AML-193 (cell line): ENCODE measurements around the gene GOLGA6C.
"Not testable (repeated sequence)": the region's sequence is repeated elsewhere in the genome, so short reads cannot be mapped to it uniquely, and the experiment has no call there.

Experiments
- DNase-seq, 2 experiments: peaks; one replicate each; lab custom pipeline; 2025; lab: John Stamatoyannopoulos, UW

Gene GOLGA6C

DNA sequence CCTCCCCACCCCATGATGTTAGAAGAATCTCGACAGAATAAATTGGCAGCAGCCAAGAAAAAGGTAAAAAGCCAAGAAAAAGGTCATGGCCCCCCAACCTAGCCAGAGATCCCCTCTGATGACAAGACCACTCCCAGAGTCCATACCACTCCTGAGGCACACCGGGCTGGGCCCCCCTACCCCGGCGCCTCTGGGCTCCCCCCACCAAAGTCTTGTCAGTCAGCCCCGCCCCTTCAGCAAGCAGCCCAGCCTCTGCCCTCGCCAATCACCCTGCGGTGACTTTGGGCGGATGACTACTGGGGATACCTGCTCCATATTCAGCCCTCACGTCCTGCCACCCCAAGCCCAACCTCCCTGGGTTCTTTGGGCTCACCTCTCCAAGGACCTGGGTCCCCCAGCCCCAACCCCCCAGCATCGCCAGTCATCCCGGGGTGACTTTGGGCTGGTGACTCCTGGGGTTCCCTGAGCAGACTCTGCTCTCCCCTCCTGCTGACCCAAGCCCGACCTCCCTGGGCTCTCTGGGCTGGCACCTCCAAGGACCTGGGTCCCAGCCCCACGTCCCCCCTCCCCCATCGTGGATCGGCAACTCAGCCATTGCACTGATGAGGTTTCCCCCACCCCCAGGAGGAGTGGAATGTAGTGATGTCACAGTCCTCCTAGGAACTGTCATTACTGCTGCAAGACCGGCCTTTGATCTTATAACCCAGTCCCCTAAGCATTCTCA lies 648 bp downstream of the GOLGA6C start:
- DNase-seq: not testable (repeated sequence)

DNA sequence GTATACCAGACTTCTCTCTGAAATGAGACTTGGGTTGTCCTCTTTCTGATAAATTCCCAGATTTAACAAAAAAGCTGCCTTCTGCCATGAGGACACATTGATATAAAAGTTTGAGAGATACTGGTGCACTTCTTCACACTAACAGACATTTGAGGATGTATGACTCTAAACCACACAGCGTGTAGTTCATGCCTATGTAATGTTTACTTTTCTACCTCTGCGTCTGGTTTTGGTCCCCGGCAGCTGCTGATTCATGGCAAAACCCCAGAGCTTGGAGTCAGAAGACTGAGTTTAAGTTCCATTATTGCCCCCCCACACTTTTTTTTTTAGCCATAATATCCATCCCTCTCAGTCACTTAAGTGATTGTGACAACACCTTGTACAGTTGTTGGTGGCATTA lies 1.7 kb downstream of the GOLGA6C start:
- DNase-seq: not testable (repeated sequence)

DNA sequence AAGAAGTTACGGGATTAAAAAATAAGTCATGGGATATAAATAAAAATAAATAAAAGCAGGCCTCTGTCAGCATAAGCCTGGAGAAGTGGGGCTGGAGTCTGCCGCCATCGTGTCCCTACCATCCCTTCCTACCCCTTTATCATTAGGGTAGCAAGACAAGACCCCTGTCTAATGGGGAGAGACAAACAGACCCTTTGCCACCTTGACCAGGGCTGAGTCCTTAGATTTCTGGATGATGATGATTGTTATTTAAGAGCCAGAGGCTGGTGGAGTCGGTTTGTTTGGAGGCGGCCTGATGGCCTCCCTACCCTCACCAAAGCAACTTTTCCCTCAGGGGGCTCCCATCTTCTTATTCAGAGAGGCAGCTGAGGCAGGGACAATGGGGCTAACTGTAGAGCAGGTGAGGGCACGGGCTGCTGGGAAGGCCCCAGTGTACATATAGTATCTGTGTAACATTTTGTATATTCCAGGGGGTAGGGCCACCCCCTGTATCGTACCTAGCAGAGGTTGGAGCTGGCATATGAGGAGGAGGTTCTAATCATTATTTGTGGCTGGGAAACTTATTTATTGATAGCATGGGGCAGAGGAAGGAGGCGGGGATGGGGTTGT lies 15.7 kb downstream of the GOLGA6C start:
- DNase-seq: not testable (repeated sequence)

DNA sequence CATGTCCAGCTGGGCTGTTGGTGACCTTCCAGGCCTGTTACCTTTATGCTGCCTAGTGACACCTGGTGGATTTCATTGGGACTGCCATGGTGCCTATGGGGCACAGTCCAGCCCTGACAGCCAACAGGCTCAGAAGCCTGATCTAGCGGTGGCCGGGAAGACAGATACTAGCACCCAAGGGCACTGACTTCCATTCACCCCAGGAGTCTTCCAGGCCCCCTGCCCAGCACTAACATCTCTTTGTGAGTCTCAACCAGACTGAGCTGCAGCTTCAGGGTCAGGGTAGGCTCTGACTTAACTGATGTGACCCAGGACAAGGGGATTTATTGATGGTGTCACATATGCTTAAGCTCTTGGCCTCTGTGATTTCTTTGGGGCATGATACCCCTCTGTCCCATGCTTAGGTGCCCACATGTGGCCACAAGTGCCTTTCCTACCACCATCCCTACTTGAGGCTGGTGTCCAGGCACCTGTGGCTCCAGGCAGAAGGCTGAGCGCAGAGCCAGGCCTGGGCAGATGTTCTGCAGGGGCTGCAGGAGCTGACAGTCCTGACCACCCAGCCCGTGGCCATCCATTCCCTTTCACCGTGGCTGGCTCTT lies 16.5 kb downstream of the GOLGA6C start:
- not testable (repeated sequence) for DNase-seq

DNA sequence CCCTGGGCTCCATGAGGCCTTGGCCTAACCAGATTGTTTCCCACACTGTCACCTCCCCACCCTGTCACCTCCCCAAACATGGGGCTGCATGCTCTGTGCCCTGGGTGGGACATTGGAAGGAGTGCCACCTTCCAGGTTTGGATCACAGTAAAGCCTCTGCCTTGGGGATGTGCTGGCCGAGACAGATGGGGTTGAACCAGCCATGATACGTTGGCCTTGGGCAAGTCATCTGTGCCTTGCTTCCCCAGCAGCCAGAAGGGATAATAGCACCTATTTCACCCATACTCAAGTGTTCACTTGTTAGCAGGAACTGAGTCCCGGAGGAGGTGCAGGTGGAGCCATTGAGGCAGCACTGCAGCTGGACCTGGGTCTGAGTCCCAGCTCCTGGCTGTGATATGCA lies 17.5 kb downstream of the GOLGA6C start:
- not testable (repeated sequence) for DNase-seq

DNA sequence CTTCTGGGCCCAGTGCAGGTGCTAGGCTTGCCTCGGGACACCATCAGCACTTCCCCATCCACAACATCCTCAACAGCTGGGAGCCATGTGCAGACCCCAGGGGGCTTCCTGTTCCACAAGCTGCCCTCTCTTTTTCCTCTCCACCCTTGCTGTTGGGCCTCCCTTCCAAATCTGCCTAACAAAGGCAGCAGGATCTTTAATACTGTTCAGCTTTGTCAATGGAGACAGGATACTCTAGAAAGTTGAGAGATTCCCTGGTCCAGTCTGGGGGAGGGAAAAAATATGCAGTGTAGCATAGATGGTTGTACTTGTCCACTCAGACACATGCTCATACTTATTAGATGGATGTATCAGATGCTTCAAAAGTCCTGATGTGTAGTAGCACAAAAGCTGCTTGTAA lies 20.4 kb downstream of the GOLGA6C start:
- not testable (repeated sequence) for DNase-seq

DNA sequence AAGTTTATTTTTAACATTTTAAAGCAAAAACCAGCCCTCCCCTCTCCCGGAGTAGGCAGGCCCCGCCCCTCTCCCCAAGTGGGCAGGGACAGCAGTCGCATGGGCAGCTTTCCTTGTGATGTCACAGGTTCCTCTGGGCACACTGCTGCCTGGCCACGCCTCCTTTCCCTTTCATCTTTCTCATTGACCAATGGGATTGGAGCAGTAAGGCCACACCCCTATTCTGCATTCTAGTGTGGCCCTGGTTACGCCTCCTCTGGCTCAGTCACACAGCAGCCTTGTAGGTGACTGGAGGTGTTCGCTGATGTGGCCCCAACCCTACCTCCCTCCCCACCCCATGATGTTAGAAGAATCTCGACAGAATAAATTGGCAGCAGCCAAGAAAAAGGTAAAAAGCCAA lies 24.4 kb downstream of the GOLGA6C start, which contains the start of gene GOLGA6D:
GOLGA6D (plus strand) TSS at position 264 of the 400 bp plus-strand sequence; CDS start at position 305, 41 bp downstream.
- not testable (repeated sequence) for DNase-seq

DNA sequence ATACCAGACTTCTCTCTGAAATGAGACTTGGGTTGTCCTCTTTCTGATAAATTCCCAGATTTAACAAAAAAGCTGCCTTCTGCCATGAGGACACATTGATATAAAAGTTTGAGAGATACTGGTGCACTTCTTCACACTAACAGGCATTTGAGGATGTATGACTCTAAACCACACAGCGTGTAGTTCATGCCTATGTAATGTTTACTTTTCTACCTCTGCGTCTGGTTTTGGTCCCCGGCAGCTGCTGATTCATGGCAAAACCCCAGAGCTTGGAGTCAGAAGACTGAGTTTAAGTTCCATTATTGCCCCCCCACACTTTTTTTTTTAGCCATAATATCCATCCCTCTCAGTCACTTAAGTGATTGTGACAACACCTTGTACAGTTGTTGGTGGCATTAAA lies 26.0 kb downstream of the GOLGA6C start:
- DNase-seq: not testable (repeated sequence)

DNA sequence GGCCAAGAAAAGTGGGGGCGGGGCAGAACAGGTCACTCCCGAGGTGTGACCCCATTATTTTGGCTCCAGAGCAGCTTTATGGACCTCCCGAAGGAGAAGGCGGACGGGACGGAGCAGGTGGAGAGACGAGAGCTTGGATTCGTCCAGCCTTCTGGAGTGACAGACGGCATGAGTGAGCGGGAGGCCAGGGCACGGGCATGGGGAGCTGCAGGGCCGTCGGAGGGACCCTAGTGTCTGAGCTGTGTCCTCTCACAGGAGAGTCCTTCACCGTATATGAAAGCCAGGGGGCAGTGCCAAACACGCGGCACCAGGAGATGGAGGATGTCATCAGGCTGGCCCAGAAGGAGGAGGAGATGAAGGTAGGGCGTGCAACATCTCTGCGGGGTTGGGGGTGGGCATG lies 35.5 kb downstream of the GOLGA6C start:
- DNase-seq: not testable (repeated sequence)

DNA sequence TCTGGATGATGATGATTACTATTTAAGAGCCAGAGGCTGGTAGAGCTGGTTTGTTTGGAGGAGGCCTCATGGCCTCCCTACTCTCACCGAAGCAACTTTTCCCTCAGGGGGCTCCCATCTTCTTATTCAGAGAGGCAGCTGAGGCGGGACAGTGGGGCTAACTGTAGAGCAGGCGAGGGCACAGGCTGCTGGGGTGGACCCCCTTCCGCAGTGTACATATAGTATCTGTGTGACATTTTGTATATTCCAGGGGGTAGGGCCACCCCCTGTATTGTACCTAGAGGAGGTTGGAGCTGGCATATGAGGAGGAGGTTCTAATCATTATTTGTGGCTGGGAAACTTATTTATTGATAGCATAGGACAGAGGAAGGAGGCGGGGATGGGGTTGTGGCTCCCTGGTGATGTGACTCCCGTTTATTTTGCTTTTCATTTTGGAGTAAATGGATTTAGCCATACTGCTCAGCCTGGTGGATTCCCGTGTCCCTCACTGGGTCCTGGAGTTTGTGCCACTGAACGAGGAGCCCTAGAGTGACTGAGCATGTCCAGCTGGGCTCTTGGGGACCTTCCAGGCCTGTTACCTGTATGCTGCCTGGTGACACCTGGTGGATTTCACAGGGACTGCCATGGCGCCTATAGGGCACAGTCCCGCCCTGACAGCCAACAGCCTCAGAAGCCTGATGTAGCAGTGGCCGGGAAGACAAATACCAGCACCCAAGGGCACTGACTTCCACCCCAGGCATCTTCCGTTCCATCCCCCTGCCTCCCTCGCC lies 40.6 kb downstream of the GOLGA6C start:
- not testable (repeated sequence) for DNase-seq

DNA sequence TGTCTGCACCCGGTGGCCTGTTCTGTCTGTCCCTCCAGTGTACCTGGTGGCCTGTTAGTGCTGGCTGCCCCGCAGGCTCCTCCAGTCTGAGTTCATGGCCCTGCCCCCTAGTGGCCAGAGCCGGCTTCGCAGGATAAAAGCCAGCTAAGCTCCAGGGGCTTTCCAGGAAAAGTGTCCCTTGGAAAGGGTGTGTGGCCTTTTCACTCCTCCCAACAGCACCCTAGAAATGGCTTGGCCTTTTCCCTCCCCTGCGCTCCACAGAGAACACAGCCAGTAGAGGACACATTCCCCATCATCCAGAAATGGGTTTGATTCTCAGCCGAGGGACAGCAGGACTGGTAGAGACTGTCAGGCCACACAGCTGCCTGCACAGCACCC lies 41.2 kb downstream of the GOLGA6C start:
- DNase-seq: not testable (repeated sequence)

DNA sequence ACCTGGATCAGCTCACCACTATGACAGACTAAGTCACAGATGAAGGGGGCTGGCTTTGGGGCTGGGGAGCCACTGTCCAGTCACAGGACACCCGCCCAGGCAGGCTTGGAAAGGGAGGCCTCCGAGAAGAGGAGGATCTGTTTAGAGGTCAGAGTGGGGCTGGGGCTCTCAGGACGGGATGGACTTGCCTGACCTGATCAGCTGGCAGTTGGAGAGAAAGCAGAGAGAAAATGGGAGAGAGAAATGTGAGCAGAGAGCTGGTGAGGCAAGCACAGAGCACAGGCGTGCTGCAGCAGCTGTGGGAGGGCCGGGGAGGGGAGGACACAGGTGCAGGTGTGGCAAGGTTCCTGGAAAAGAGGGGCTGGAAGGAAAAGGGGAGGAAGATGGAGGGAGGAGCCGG lies 41.9 kb downstream of the GOLGA6C start:
- not testable (repeated sequence) for DNase-seq

DNA sequence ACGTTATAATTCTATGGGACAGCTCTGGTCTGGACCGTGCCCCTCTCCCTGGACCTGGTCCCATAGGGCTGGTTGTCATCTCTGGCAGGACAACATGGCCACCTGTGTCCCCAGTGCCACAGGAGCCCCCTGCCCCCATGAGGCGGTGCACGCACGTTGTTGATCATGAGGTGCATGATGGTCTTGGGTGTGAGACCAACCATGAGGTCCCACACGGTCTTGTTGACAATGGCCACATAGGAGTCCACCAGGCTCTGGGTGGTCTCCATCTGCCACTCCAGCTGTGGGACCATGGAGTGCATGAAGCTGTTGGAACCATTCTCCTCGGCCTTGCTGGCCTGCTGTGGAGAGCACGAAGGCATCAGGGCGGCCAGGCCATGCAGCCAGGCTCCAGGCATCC lies 44.2 kb downstream of the GOLGA6C start:
- no peak for DNase-seq

DNA sequence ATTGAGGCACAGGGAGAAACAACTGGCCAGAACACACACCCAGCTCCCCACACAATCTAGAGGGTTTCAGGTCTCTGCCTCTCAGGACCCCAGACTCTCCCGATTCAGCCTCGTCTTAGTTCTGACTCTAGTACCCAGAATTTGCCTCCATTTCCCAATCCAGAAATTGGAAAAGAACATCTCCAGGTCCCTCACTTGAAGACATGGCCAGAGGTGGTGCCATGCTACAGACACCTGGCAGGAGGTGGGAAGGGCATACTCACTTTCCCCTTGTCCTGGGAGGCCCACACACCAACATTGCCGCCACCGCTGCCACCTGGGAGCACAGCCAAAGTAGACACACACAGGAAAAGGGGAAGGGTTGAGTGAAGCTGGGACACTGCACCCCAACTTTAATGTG lies 44.6 kb downstream of the GOLGA6C start:
- DNase-seq: not testable (repeated sequence)

DNA sequence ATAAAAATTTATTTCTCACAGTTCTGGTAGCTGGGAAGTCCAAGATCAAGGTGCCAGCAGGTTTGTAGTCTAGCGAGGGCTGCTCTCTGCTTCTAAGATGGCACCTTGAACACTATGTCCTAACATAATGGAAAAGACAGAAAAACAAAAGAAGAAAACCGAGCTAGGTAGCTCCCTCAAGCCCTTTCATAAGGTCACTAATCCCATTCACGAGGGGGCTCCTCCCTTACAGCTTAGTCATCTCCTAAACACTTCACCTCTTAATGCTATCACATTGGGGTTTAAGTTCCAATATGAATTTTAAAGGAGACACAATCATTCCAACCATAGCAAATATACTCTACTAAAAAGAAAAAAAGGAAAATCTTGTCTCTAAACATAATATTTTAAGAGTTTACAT lies 48.1 kb downstream of the GOLGA6C start:
- no peak for DNase-seq

DNA sequence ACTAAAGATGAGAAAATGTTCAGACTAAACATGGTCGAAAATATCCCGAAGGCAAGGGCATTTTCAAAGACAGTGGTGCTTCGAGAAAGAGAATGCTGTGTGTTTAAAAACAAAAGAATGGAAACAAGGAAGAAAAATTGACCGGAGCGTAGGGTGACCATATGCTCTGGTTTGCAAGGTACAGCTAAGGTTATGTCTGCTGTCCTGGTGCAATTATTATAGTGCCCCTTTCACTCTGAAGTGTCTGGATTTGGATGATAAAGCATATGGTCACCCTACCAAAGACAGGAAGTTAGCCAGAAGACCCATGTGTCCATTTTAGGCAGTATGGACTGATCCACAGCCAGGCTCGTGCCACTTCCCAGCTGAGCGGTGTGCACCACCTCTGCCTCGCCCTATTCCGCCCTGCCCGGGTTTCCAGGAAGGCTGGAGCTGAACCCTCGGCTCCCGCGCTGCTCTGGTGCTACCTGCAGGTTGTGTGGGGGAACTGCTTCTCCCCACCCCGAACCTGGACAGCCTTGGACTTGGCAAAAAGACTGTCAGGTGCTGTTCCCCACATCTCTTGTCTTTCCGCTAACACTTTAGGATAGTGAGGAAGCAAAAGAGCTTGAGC lies 49.8 kb downstream of the GOLGA6C start:
- DNase-seq: no peak

DNA sequence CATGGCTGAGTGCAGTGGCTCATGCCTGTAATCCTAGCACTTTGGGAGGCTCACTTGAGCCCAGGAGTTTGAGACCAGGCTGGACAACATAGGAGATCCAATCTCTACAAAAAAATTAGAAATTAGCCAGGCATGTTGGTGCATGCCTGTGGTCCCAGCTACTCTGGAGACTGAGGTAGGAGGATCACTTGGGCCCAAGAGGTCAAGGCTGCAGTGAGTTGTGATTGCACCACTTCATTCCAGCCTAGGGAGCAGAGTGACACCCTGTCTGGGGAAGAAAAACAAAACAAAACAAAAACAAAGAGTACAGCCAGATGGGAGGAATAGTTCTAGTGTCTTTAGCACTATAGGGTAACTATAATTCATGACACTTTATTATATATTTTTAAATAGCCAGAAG lies 51.6 kb downstream of the GOLGA6C start:
- no peak for DNase-seq

DNA sequence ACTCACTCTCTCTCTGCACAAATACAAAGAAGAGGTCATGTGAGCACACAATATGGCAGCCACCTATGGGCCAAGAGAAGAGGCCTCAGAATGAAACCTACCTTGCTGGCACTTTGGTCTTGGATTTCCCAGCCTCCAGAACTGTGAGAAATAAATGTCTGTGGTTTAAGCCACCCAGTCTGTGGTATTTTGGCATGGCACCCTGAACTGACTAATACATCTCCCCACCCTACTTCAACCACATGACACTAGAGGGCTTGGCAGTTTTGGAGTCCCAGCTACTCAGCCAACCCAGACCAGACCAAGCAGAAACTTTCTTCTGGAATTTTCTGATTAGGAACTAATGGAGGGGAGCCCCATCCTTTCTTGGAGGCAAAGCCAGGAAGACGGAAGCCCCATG lies 54.4 kb downstream of the GOLGA6C start:
- not testable (repeated sequence) for DNase-seq

DNA sequence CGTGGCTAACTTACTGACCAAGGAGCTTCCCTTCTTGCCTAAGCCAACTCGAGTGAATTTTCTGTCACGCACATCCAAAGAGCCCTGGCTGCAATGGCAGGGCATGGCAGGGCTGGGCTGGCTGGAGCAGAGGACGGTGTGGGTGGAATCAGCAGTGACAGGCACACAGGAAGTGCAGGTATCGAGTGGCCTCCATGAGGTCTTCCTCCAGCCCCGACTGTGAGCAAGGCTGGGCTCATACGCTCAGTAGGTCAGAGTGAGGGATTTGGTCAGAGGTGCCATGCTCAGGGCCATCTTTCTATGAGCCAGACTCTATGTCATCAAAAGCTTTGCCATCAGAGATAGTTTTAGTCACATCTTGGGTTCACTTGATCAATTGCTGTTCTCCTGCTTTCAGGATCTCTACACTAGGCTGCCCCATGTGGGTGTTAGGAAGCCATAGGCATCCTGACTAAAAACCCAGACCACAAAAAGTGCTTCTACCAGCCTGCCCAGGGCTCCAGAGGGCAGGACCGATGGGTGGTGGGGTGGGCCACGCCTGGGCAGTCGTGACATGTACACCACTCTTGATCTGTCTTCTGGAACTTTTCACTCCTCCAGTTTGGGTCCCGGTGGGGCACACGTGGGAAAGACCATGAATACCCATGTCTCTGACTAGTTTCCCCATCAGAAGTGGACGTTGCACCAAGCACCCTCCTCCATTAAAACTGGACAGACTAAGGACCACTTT lies 55.1 kb downstream of the GOLGA6C start:
- no peak for DNase-seq

DNA sequence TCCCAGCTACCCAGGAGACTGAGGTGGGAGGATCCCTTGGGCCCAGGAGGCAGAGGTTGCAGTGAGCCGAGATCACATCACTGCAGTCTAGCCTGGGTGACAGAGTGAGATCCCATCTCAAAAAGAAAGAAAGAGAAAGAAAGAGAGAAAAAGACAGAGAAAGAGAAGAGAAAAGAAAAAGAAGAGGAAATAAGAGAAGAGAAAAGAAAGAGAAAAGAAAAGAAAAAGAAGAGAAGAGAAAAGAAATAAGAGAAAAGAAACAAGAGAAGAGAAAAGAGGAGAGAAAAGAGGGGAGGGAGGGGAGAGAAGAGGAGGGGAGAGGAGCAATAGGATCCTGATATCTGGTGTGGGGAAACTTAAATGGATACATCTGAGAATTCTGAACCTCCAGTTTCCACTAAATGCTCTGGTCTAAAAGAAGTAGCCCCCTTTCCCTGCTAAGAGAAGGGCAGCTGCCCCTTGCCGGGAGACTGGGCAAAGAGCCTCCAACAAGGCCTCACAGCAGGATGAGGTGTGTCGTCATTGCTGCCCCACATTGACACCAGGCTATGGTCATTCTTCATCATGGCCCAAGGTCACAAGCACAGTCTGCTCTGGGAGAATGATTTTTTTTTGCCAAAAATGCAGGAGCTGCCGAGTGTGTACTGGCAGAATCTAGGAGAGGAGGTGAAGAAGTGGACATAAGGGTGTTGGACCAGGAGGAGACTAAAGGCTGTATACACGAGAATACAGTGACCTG lies 56.6 kb downstream of the GOLGA6C start:
- no peak for DNase-seq
